Activated B cell treated with CpG ODN at 0.5 μM for 24 hours (primary cell): ENCODE results near the gene RAB11FIP4. TPM values are rescaled to one million over a fixed set of nuclear protein-coding genes. Genes with fewer than 3 reads are reported as not detected.

ENCODE experiments used
- ATAC-seq: fragments of 200-7000 bp; cut with Tn5 transposase; one replicate; pipeline ENCODE4 v1.10.0; 2021; ENCODE audit warnings: low read depth, mild to moderate bottlenecking, moderate library complexity
- CTCF ChIA-PET: fragments of 350-600 bp; sonication (Branson Sonifier 250); formaldehyde crosslinking; loops from one replicate; lab custom pipeline; 2021; ENCODE audit warnings: antibody characterized with exemption; lab: Charles Lee
- POLR2A ChIA-PET: fragments of 350-600 bp; sonication (Branson Sonifier 250); formaldehyde crosslinking; loops from one replicate; lab custom pipeline; 2021; ENCODE audit warnings: antibody characterized with exemption; lab: Charles Lee
- DNase-seq: peaks from one replicate; pipeline ENCODE4 v3.0.0; 2022
- H3K27ac Mint-ChIP-seq: one replicate; pipeline ENCODE4 v1.8.0; 2020; ENCODE audit warnings: mixed read lengths
- H3K27me3 Mint-ChIP-seq: one replicate; pipeline ENCODE4 v1.8.0; 2021; ENCODE audit warnings: mixed read lengths
- H3K36me3 Mint-ChIP-seq: one replicate; pipeline ENCODE4 v1.8.0; 2021; ENCODE audit warnings: low read depth, mixed read lengths
- H3K4me1 Mint-ChIP-seq: one replicate; pipeline ENCODE4 v1.8.0; 2021; ENCODE audit warnings: mixed read lengths
- H3K4me3 Mint-ChIP-seq: one replicate; pipeline ENCODE4 v1.8.0; 2020; ENCODE audit warnings: mild to moderate bottlenecking, mixed read lengths
- H3K9me3 Mint-ChIP-seq: one replicate; pipeline ENCODE4 v1.8.0; 2020; ENCODE audit warnings: mixed read lengths
- CTCF ChIP-seq: fragments of 200-600 bp; IDR thresholded peaks from one replicate; pipeline ENCODE4 v1.8.0; 2022; ENCODE audit warnings: antibody characterized with exemption, mild to moderate bottlenecking
- intact Hi-C: fragments of 100-400 bp; cut with micrococcal nuclease; formaldehyde crosslinking; loops from one replicate; pipeline ENCODE4 v1.15.1; 2024
- total RNA-seq: library from RNA; stranded (reverse); gene quantifications from 2 replicates; pipeline ENCODE4 v1.2.3, GENCODE V29; 2022

RAB11FIP4 gene
- total RNA-seq, 1 donor from 2014 or later, result 43.2 TPM

- no peak for TF ChIP-seq CTCF
- ChIA-PET CTCF (interaction anchor here (0.8 to 2.0 kb wide), 3 partner anchors 20 to 46 kb away, joined by 4 to 7 read pairs (median 5); no protein-coding TSS in a partner anchor), POLR2A (interaction anchor here (0.8 to 10.1 kb wide), 7 partner anchors 23 to 178 kb away, joined by 3 to 207 read pairs (median 5); no protein-coding TSS in a partner anchor)
- intact Hi-C loops, result loop anchor here (2.0 to 5.0 kb wide), 4 partner anchors 35 to 667 kb away; partner anchors contain the start of genes CRLF3 and UTP6
- H3K36me3 Mint-ChIP-seq, result no peaks in the 10 kb centered on the region
- no peak for ATAC-seq
- no peaks in the 10 kb centered on the region for H3K9me3 Mint-ChIP-seq
- peak overlapping the region; percentile 87 for H3K4me3 Mint-ChIP-seq
- peak overlapping the region; percentile 97 for H3K27ac Mint-ChIP-seq
- H3K27me3 Mint-ChIP-seq, result no peaks in the 10 kb centered on the region
- peaks cover 70% of the 10 kb centered on the region for H3K4me1 Mint-ChIP-seq
- DNase-seq, result no peak
These were observed 98.0 kb downstream of the RAB11FIP4 start for GRCh38 chr17:31489295-31490018.

- POLR2A ChIA-PET, result interaction anchor here (1.9 to 10.1 kb wide), 2 partner anchors 23 to 45 kb away, joined by 7 to 207 read pairs; no protein-coding TSS in a partner anchor
- Mint-ChIP-seq H3K27ac (peak overlapping the region; percentile 97), H3K9me3 (no peaks in the 10 kb centered on the region), H3K4me3 (peak overlapping the region; percentile 87), H3K4me1 (peaks cover 77% of the 10 kb centered on the region), H3K36me3 (no peaks in the 10 kb centered on the region), H3K27me3 (no peaks in the 10 kb centered on the region)
- CTCF ChIA-PET, result no interaction called here
- DNase-seq (no peak), ATAC-seq (no peak)
- TF ChIP-seq CTCF, result no peak
- intact Hi-C loops, result loop anchor here (5.0 kb wide), 2 partner anchors 412 to 668 kb away; partner anchors contain the start of genes CRLF3 and UTP6
These were observed 98.7 kb downstream of the RAB11FIP4 start for GRCh38 chr17:31490019-31490650.

- Mint-ChIP-seq H3K4me3 (peak overlapping the region; percentile 71), H3K27me3 (no peaks in the 10 kb centered on the region), H3K4me1 (peaks cover 83% of the 10 kb centered on the region), H3K9me3 (no peaks in the 10 kb centered on the region), H3K27ac (peak overlapping the region; percentile 97), H3K36me3 (no peaks in the 10 kb centered on the region)
- ATAC-seq (no peak), DNase-seq (no peak)
- ChIA-PET CTCF (interaction anchor here (1.0 to 4.8 kb wide), 2 partner anchors 19 to 31 kb away, joined by 3 to 31 read pairs; no protein-coding TSS in a partner anchor), POLR2A (interaction anchor here (0.5 to 10.1 kb wide), 8 partner anchors 15 to 447 kb away, joined by 3 to 207 read pairs (median 3); no protein-coding TSS in a partner anchor)
- TF ChIP-seq CTCF, result no peak
- intact Hi-C loops, result loop anchor here (5.0 kb wide), 2 partner anchors 411 to 669 kb away; partner anchors contain the start of genes CRLF3 and UTP6
These were observed 99.3 kb downstream of the RAB11FIP4 start for GRCh38 chr17:31490671-31491375.

- no peaks in the 10 kb centered on the region for H3K27me3 Mint-ChIP-seq
- DNase-seq (peak; percentile 59), ATAC-seq (peak; percentile 26)
- ChIA-PET POLR2A (interaction anchor here (0.5 to 10.1 kb wide), 11 partner anchors 14 to 585 kb away, joined by 3 to 207 read pairs (median 3); partner anchors contain the start of gene TEFM), CTCF (interaction anchor here (1.0 to 4.8 kb wide), 4 partner anchors 15 to 35 kb away, joined by 3 to 31 read pairs (median 7); no protein-coding TSS in a partner anchor)
- H3K4me3 Mint-ChIP-seq, result peak overlapping the region; percentile 71
- peak overlapping the region; percentile 97 for H3K27ac Mint-ChIP-seq
- H3K36me3 Mint-ChIP-seq, result no peaks in the 10 kb centered on the region
- no peak for TF ChIP-seq CTCF
- no peaks in the 10 kb centered on the region for H3K9me3 Mint-ChIP-seq
- intact Hi-C loops, result loop anchor here (5.0 kb wide), 2 partner anchors 411 to 669 kb away; partner anchors contain the start of genes CRLF3 and UTP6
- H3K4me1 Mint-ChIP-seq, result peaks cover 88% of the 10 kb centered on the region
These were observed 100.1 kb downstream of the RAB11FIP4 start for GRCh38 chr17:31491376-31492131.
